WTC11 (cell line): ENCODE data around the gene HOXA5. TPM values are rescaled to one million over a fixed set of nuclear protein-coding genes. Genes with fewer than 3 reads are reported as not detected.

ENCODE experiments used
- ATAC-seq: fragments of 200-7000 bp; cut with Tn5 transposase; 2 replicates; pipeline ENCODE4 v1.10.0; 2021; ENCODE audit warnings: mild to moderate bottlenecking, moderate library complexity
- CTCF ChIA-PET: fragments of 300-600 bp; sonication (Branson Sonifier 250); formaldehyde crosslinking; loops from one replicate; lab custom pipeline; 2021; ENCODE audit warnings: antibody characterized with exemption; lab: Charles Lee
- POLR2A ChIA-PET: fragments of 350-600 bp; sonication (Branson Sonifier 250); formaldehyde crosslinking; loops from one replicate; lab custom pipeline; 2021; ENCODE audit warnings: antibody characterized with exemption; lab: Charles Lee
- DNase-seq: peaks from one replicate; pipeline ENCODE4 v3.0.0; 2021; ENCODE audit warnings: low spot score
- H3K27ac Mint-ChIP-seq: 2 replicates; pipeline ENCODE4 v1.8.0; 2021; ENCODE audit warnings: mixed read lengths
- H3K27me3 Mint-ChIP-seq: 2 replicates; pipeline ENCODE4 v1.8.0; 2021; ENCODE audit warnings: low read depth, mild to moderate bottlenecking, moderate library complexity, mixed read lengths
- H3K36me3 Mint-ChIP-seq: 2 replicates; pipeline ENCODE4 v1.8.0; 2021; ENCODE audit warnings: mixed read lengths
- H3K4me1 Mint-ChIP-seq: 2 replicates; pipeline ENCODE4 v1.8.0; 2022; ENCODE audit warnings: mixed read lengths
- H3K4me3 Mint-ChIP-seq: 2 replicates; pipeline ENCODE4 v1.8.0; 2021; ENCODE audit warnings: mild to moderate bottlenecking, moderate library complexity, mixed read lengths
- H3K9me3 Mint-ChIP-seq: 2 replicates; pipeline ENCODE4 v1.8.0; 2021; ENCODE audit warnings: mixed read lengths
- AR ChIP-seq: fragments of 250-450 bp; sonication (Bioruptor Pico); IDR thresholded peaks from 2 replicates; pipeline ENCODE4 v1.9.0; 2021; ENCODE audit warnings: mild to moderate bottlenecking
- ATF2 ChIP-seq: sonication (generic); formaldehyde crosslinking; IDR thresholded peaks from 2 replicates; pipeline ENCODE4 v1.8.1; 2022; ENCODE audit warnings: low read depth, missing genetic modification reagents, borderline replicate concordance
- ATF3 ChIP-seq: sonication (generic); formaldehyde crosslinking; conservative IDR thresholded peaks from 2 replicates; pipeline ENCODE4 v1.8.1; 2022; ENCODE audit warnings: mild to moderate bottlenecking, missing genetic modification reagents
- ATF6 ChIP-seq: sonication (generic); formaldehyde crosslinking; IDR thresholded peaks from 2 replicates; pipeline ENCODE4 v1.8.1; 2023; ENCODE audit warnings: mild to moderate bottlenecking, missing genetic modification reagents
- CREB1 ChIP-seq: sonication (generic); formaldehyde crosslinking; IDR thresholded peaks from 2 replicates; pipeline ENCODE4 v1.8.0; 2023; ENCODE audit warnings: mild to moderate bottlenecking, missing genetic modification reagents
- CREM ChIP-seq: sonication (generic); formaldehyde crosslinking; IDR thresholded peaks from 2 replicates; pipeline ENCODE4 v1.8.1; 2022; ENCODE audit warnings: mild to moderate bottlenecking, missing genetic modification reagents, moderate library complexity
- FOXK1 ChIP-seq: sonication (generic); formaldehyde crosslinking; IDR thresholded peaks from 2 replicates; pipeline ENCODE4 v1.8.0; 2022; ENCODE audit warnings: mild to moderate bottlenecking, moderate library complexity, missing genetic modification reagents
- FOXP1 ChIP-seq: sonication (generic); formaldehyde crosslinking; IDR thresholded peaks from 2 replicates; pipeline ENCODE4 v1.8.0; 2022; ENCODE audit warnings: missing genetic modification reagents, mild to moderate bottlenecking, moderate library complexity, borderline replicate concordance
- GABPB1 ChIP-seq: sonication (generic); formaldehyde crosslinking; IDR thresholded peaks from 2 replicates; pipeline ENCODE4 v1.8.1; 2023; ENCODE audit warnings: mild to moderate bottlenecking, missing genetic modification reagents
- JAZF1 ChIP-seq: fragments of 250-450 bp; sonication (Bioruptor Pico); IDR thresholded peaks from 2 replicates; pipeline ENCODE4 v1.9.0; 2021; ENCODE audit warnings: moderate library complexity, mild to moderate bottlenecking, inconsistent platforms
- NFE2L1 ChIP-seq: sonication (generic); formaldehyde crosslinking; IDR thresholded peaks from 2 replicates; pipeline ENCODE4 v1.8.1; 2023; ENCODE audit warnings: missing genetic modification reagents
- NR2C2 ChIP-seq: sonication (generic); formaldehyde crosslinking; IDR thresholded peaks from 2 replicates; pipeline ENCODE4 v1.8.0; 2022; ENCODE audit warnings: mild to moderate bottlenecking, missing genetic modification reagents
- PREB ChIP-seq: sonication (generic); formaldehyde crosslinking; IDR thresholded peaks from 2 replicates; pipeline ENCODE4 v1.8.1; 2022; ENCODE audit warnings: mild to moderate bottlenecking, missing genetic modification reagents, moderate library complexity, borderline replicate concordance
- RORB ChIP-seq: fragments of 250-450 bp; sonication (Bioruptor Pico); IDR thresholded peaks from 2 replicates; pipeline ENCODE4 v1.9.0; 2021; ENCODE audit warnings: mild to moderate bottlenecking
- SMAD3 ChIP-seq: sonication (generic); formaldehyde crosslinking; IDR thresholded peaks from 2 replicates; pipeline ENCODE4 v1.8.0; 2022; ENCODE audit warnings: missing genetic modification reagents, mild to moderate bottlenecking, borderline replicate concordance
- STAT6 ChIP-seq: sonication (generic); formaldehyde crosslinking; conservative IDR thresholded peaks from 2 replicates; pipeline ENCODE4 v1.8.1; 2023; ENCODE audit warnings: mild to moderate bottlenecking, low read depth, missing genetic modification reagents, moderate library complexity
- TP53 ChIP-seq: sonication (generic); formaldehyde crosslinking; IDR thresholded peaks from 2 replicates; pipeline ENCODE4 v1.8.1; 2023; ENCODE audit warnings: mild to moderate bottlenecking, missing genetic modification reagents
- USF2 ChIP-seq: sonication (generic); formaldehyde crosslinking; IDR thresholded peaks from 2 replicates; pipeline ENCODE4 v1.8.1; 2023; ENCODE audit warnings: mild to moderate bottlenecking, missing genetic modification reagents, moderate library complexity
- ZNF138 ChIP-seq: sonication (generic); formaldehyde crosslinking; conservative IDR thresholded peaks from 2 replicates; pipeline ENCODE4 v1.8.1; 2022; ENCODE audit warnings: mild to moderate bottlenecking, moderate library complexity, missing genetic modification reagents
- ZNF263 ChIP-seq: sonication (generic); formaldehyde crosslinking; IDR thresholded peaks from 2 replicates; pipeline ENCODE4 v1.8.1; 2022; ENCODE audit warnings: low read depth, mild to moderate bottlenecking, moderate library complexity, missing genetic modification reagents
- ZNF416 ChIP-seq: fragments of 250-450 bp; sonication (Bioruptor Pico); IDR thresholded peaks from 2 replicates; pipeline ENCODE4 v1.9.0; 2021; ENCODE audit warnings: mild to moderate bottlenecking, inconsistent platforms
- ZNF671 ChIP-seq: fragments of 250-450 bp; sonication (Bioruptor Pico); IDR thresholded peaks from 2 replicates; pipeline ENCODE4 v1.8.0; 2021; ENCODE audit warnings: mild to moderate bottlenecking
- total RNA-seq: library from RNA; stranded (reverse); gene quantifications from 3 replicates; pipeline ENCODE4 v1.2.3, GENCODE V29; 2021

Gene HOXA5
- total RNA-seq, 1 experiment from 2014 or later = not detected

- H3K4me3 Mint-ChIP-seq = peak overlapping the region; percentile 46; the same call in 1 of the 2 replicates
- DNase-seq (no peak), ATAC-seq (no peak)
- CTCF ChIA-PET = interaction anchor here (0.8 kb wide), 1 partner anchor 21 kb away, joined by 5 read pairs; the partner anchor contains the start of gene HOXA5
- no peak overlapping the region for H3K27ac Mint-ChIP-seq
- H3K4me1 Mint-ChIP-seq = peaks cover 16% of the 10 kb centered on the region
- H3K9me3 Mint-ChIP-seq = no peaks in the 10 kb centered on the region
- H3K36me3 Mint-ChIP-seq = no peaks in the 10 kb centered on the region
- TF ChIP-seq ZNF671 (CRISPR knock-in tag) (no peak), TP53 (CRISPR knock-in tag) (no peak), NFE2L1 (CRISPR knock-in tag) (no peak), USF2 (CRISPR knock-in tag) (no peak)
- peaks cover 100% of the 10 kb centered on the region for H3K27me3 Mint-ChIP-seq
- POLR2A ChIA-PET = no interaction called here
Measured at GRCh38 chr7:27164045-27164366, 20.5 kb upstream of the HOXA5 start.

- Mint-ChIP-seq H3K27ac (no peak overlapping the region), H3K4me3 (no peak overlapping the region), H3K4me1 (peaks cover 12% of the 10 kb centered on the region), H3K27me3 (peaks cover 100% of the 10 kb centered on the region), H3K9me3 (no peaks in the 10 kb centered on the region), H3K36me3 (no peaks in the 10 kb centered on the region)
- CTCF ChIA-PET = interaction anchor here (0.8 to 3.1 kb wide), 2 partner anchors 12 to 20 kb away, joined by 5 to 74 read pairs; partner anchors contain the start of genes HOXA3 and HOXA5
- DNase-seq (peak; percentile 11), ATAC-seq (no peak)
- POLR2A ChIA-PET = no interaction called here
- TF ChIP-seq ZNF263 (CRISPR knock-in tag) (no peak), CREM (CRISPR knock-in tag) (no peak), GABPB1 (CRISPR knock-in tag) (no peak), AR (CRISPR knock-in tag) (no peak), ATF2 (CRISPR knock-in tag) (no peak), ATF3 (CRISPR knock-in tag) (no peak), JAZF1 (CRISPR knock-in tag) (no peak), SMAD3 (CRISPR knock-in tag) (no peak), CREB1 (CRISPR knock-in tag) (no peak), ATF6 (CRISPR knock-in tag) (no peak), STAT6 (no peak), RORB (CRISPR knock-in tag) (no peak), PREB (CRISPR knock-in tag) (no peak), ZNF138 (CRISPR knock-in tag) (no peak), NR2C2 (CRISPR knock-in tag) (no peak), NFE2L1 (CRISPR knock-in tag) (no peak), ZNF416 (CRISPR knock-in tag) (no peak), FOXP1 (CRISPR knock-in tag) (no peak), FOXK1 (no peak)
Measured at GRCh38 chr7:27163288-27164044, 20.0 kb upstream of the HOXA5 start.
